Stimulated activated CD8-positive, alpha-beta memory T cell treated with anti-CD3 and anti-CD28 coated beads, Interleukin-7, amount 100 ng/mL, for 4 hours (primary cell): ENCODE data around the gene CNN1.

Experiments
- DNase-seq, 2 donors: peaks; one replicate each; pipeline ENCODE4 v3.0.0-alpha.2; 2020; ENCODE audit warnings: low read depth in 2 of 2

Gene CNN1

GRCh38 chr19:11538232-11539036 is at the start of gene CNN1:
Gene CNN1, plus strand, starts transcription at chr19:11538851. Its CDS starts 77 bp downstream, at chr19:11538928.
- DNase-seq: no peak

- no peak for DNase-seq
These were observed 49.3 kb upstream of the CNN1 start for GRCh38 chr19:11489378-11489777.

GRCh38 chr19:11494634-11495285 is 43.9 kb upstream of the CNN1 start:
- no peak for DNase-seq

GRCh38 chr19:11495481-11495880 is 43.2 kb upstream of the CNN1 start:
- no peak for DNase-seq

GRCh38 chr19:11495885-11496284 is 42.8 kb upstream of the CNN1 start:
- no peak for DNase-seq

- peak; percentile 25 to 34 for DNase-seq
These were observed 42.1 kb upstream of the CNN1 start for GRCh38 chr19:11496391-11497163.

GRCh38 chr19:11499220-11499726 is 39.4 kb upstream of the CNN1 start:
- DNase-seq: no peak

- no peak for DNase-seq
These were observed 38.7 kb upstream of the CNN1 start for GRCh38 chr19:11499890-11500420.

- no peak for DNase-seq
These were observed 34.1 kb upstream of the CNN1 start for GRCh38 chr19:11504502-11505031.

GRCh38 chr19:11505032-11505503 is 33.6 kb upstream of the CNN1 start:
- peak; percentile 92 to 95 for DNase-seq

- DNase-seq: peak; percentile 90 to 92
These were observed 33.0 kb upstream of the CNN1 start, which contains the start of gene ZNF653 for GRCh38 chr19:11505504-11506100. Gene ZNF653, minus strand, starts transcription at chr19:11505839. Its CDS starts 53 bp downstream, at chr19:11505786.

GRCh38 chr19:11506101-11506555 is 32.5 kb upstream of the CNN1 start:
- no peak for DNase-seq

GRCh38 chr19:11506967-11507366 is 31.7 kb upstream of the CNN1 start:
- no peak for DNase-seq

- DNase-seq: no peak
These were observed 31.1 kb upstream of the CNN1 start for GRCh38 chr19:11507370-11508078.

GRCh38 chr19:11510444-11510843 is 28.2 kb upstream of the CNN1 start:
- DNase-seq: no peak

GRCh38 chr19:11513946-11514345 is 24.7 kb upstream of the CNN1 start:
- DNase-seq: no peak

- no peak for DNase-seq
These were observed 19.5 kb upstream of the CNN1 start for GRCh38 chr19:11519138-11519537.

GRCh38 chr19:11528551-11529341 is 9.9 kb upstream of the CNN1 start, which contains the start of gene ECSIT:
Gene ECSIT, minus strand, starts transcription at chr19:11529134. Its CDS starts 9,964 bp downstream, at chr19:11519170.
- DNase-seq: peak; percentile 83 to 88

- DNase-seq: no peak
These were observed 8.2 kb upstream of the CNN1 start for GRCh38 chr19:11530432-11530831.
